Measurements from ENCODE around the gene POU3F1.

The POU3F1 gene

GRCh38 chr1:38074302-38074677 is 27.7 kb upstream of the POU3F1 start:
- in situ Hi-C loops (cut with MboI; ENCODE audit: low sequenced_read_pairs): no loop called here

- in situ Hi-C loops (cut with MboI; ENCODE audit: low sequenced_read_pairs): no loop called here
Observed at GRCh38 chr1:38073534-38074301, 27.1 kb upstream of the POU3F1 start.

GRCh38 chr1:38072858-38073257 is 26.3 kb upstream of the POU3F1 start:
- in situ Hi-C loops (cut with MboI; ENCODE audit: low sequenced_read_pairs): no loop called here

DNA sequence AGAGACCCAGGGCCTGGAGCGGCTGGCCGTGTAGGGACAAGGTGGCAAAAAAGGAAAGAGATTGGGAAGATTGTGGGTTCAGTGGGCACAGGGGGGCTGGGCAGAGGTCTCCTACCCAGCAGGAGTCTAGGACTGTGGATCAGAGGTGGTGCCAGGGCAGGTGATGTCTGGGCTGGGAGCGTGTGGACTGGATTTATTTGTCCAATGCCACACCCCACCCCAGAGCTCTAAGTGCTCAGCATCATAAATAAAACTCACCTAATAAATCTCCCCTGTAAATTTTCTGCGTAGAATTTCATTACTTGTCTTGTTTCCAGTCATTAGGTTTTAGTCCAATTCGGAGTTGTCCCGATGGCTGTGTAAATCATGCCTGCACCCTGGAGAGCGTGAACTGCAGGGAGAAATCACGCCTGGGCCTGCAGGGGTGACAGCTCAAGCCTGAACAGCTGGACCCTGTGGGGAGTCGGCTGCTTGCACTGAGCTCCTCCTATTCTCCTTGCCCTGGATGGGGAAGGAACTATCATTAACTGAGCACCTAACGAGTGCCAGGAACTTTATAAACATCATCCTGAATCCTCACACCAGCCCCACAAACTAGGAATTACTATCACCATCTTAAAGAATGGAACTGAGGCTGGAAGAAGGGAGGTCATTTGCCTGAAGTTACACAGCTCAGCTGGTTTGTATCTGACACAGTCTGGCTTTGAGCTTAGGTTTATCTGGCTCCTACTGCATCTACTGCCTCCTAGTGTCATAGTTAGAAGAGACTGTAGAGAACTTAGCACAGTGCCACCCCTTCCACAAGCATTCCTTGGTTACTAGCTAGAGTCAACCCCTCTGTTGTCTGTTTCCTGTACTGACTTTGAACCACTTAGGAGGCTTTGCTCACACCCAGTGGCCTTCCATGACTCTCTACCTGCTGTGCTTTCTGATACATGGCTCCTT is 25.0 kb upstream of the POU3F1 start:
- in situ Hi-C loops (cut with MboI; ENCODE audit: low sequenced_read_pairs): no loop called here

- in situ Hi-C loops (cut with MboI; ENCODE audit: low sequenced_read_pairs): no loop called here
Observed at GRCh38 chr1:38068980-38069340, 22.4 kb upstream of the POU3F1 start.

DNA sequence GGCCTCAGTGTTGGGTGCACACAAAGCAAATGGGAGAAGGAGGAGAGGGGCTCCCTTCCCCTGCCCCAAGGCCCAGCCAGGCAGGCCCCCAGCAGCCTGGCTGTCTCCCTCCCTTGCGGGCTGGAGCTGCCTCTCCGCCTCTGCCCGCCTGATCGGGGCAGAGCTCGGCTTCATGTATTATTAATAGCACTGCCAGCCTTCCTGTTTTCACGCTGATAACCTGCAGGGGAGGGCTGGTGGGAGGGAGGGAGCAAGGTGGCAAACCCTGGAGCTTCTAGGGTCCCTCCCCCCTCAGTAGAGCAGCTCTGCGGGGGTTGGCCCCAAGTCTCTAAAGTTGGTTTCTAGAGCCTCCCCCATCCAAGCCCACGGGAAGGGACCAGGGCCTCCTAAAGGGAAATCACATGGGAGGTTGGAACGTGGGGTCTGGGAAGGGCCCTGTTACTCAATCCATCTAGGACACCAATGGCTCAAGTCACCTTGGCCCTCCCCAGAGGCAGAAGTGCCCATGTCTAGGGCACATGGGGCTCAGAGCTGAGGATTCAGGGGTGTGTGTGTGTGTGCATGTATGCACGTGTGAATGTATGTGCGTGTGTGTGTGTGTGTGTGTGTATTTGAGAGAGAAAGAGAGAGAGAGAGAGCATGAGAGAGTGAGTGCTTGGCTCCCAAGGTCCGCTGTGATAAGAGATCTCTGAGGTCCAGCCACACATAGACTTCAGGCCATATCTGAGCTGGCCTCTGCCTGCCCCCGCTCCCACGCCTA is 21.8 kb upstream of the POU3F1 start:
- in situ Hi-C loops (cut with MboI; ENCODE audit: low sequenced_read_pairs): no loop called here

DNA sequence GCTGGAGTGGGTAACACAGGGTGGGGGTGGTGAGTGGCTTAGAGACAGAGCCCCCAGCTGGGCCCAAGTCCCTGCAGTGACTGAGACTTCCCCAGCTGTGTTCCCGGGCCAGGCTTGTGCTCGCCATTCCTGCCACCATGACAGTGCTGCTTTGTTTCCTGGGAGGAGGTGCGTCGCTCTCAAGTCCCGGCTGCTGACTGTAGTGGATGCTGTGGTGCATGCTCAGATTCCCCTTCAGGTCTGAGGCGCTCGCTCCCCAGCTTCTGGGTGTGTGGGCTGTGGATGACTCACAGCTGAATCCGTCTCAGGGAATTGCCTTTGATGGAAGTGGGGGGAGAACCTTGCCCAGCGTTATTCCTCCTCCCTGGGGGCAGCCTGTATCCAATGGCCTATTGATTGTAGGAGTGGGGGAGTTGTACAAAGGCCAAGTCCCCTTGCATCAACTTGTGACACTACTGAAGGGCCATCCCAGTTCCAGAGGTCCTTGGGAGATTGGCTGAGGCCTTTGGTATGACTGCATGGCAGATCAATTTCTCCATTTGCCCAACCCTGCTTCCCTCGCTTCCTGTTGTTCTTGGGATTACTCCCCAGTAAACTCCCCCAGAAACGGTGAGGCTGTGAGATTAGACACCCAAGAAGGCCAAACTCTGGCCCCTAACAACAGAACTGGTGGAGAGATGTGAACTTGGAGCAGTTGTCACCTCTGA is 17.8 kb upstream of the POU3F1 start:
- in situ Hi-C loops (cut with MboI; ENCODE audit: low sequenced_read_pairs): no loop called here

- in situ Hi-C loops (cut with MboI; ENCODE audit: low sequenced_read_pairs): no loop called here
Observed at GRCh38 chr1:38063616-38064015, 17.0 kb upstream of the POU3F1 start.

DNA sequence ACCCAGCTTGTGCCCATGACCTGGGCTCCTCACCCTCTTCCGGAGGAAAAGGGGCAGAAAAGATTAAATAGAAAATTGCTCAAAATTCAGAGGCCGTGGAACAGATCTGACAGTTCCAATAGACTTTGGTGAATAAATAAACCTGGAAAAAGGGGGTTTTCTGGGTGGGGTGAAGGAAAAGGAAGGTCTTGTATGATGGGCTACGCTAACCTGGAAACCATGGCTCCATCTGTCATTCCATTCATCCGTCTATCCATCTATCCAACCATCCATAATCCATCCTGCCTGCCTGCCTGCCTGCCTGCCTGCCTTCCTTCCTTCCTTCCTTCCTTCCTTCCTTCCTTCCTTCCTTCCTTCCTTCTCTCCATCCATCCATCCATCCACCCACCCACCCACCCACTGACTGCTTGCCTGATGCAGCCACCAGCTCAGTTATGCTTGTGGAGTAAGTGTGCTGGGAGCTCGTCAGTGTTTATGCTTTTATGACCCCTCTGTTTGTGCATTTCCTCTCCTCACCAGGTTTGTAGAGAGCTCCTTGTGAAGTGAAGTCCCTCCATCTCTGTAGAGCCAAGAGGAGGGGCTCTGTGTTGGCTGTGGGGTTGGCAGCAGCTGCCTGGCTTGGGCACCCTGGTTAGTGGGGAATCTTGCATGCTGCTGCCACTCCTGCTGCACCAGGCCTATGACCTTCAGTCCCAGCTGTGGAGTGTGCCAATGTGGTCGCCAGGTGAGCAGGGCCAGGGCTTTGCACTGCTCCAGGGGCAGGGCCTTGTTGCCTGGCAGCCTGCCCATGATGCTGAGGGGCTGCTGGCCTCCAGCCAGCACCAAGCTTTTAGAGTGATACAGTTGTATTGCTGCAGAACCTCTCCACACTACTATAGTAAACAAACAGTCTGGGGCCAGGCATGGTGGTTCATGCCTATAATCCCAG is 16.0 kb upstream of the POU3F1 start:
- in situ Hi-C loops (cut with MboI; ENCODE audit: low sequenced_read_pairs): no loop called here

- in situ Hi-C loops (cut with MboI; ENCODE audit: low sequenced_read_pairs): no loop called here
Observed at GRCh38 chr1:38061883-38062328, 15.3 kb upstream of the POU3F1 start.

GRCh38 chr1:38061290-38061689 is 14.7 kb upstream of the POU3F1 start:
- in situ Hi-C loops (cut with MboI; ENCODE audit: low sequenced_read_pairs): no loop called here

GRCh38 chr1:38060498-38060897 is 13.9 kb upstream of the POU3F1 start:
- in situ Hi-C loops (cut with MboI; ENCODE audit: low sequenced_read_pairs): no loop called here

DNA sequence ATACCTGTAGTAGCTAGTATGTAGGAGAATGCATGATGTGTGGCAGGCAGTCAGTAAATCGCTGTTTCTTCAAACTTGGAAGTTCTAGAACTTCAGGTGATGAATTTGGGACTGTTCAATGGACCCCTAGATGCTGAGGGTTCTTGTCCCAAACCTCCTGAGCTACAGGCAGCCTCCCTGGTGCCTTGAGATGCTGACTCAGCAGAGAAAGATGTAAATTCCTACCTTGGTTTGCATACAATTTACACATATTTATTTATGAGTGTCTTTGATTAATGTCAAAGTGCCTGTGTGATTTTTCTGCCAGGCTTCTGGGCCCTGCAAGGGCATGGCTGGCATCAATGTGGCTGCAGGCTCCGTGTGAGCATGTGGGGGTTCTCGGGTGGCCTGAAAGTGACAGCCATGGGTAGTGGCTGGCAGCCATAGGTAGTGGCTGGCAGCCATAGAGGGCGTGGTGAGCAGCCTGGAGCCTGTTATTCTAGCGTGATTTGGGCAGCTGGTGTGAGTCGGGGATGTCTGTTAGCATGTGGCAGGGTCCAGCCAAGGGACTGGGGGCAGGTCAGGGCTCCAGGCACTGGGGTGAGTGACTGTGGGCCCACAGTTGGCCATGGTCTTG is 13.2 kb upstream of the POU3F1 start:
- in situ Hi-C loops (cut with MboI; ENCODE audit: low sequenced_read_pairs): no loop called here

DNA sequence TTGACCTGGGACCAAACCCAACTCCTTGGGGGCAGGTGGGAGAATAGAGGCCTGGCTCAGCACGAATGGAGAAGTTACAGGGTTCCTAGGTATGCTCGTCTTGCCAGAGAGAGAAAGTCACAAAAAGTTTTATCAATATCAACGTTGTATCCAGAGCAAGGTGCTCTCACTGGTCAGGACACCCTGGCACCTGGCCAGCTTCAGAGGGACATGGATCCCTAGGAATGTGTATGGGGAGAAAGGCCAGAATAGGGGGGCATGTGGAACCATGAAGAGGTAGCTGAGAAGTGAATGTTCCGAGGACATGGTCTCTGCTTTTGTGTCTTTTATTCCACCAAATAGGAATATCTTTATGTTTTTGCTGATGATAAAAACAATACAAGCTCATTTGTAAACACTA is 9.4 kb upstream of the POU3F1 start:
- in situ Hi-C loops (cut with MboI; ENCODE audit: low sequenced_read_pairs): no loop called here

GRCh38 chr1:38055398-38055797 is 8.8 kb upstream of the POU3F1 start:
- in situ Hi-C loops (cut with MboI; ENCODE audit: low sequenced_read_pairs): no loop called here

- in situ Hi-C loops (cut with MboI; ENCODE audit: low sequenced_read_pairs): no loop called here
Observed at GRCh38 chr1:38053416-38054091, 7.0 kb upstream of the POU3F1 start.

GRCh38 chr1:38052750-38053415 is 6.3 kb upstream of the POU3F1 start:
- in situ Hi-C loops (cut with MboI; ENCODE audit: low sequenced_read_pairs): no loop called here

GRCh38 chr1:38051079-38051543 is 4.5 kb upstream of the POU3F1 start:
- in situ Hi-C loops (cut with MboI; ENCODE audit: low sequenced_read_pairs): no loop called here
